Activated CD4-positive, alpha-beta memory T cell treated with anti-CD3 and anti-CD28 coated beads for 36 hours (primary cell): ENCODE measurements around the gene RGL1. TPM values are rescaled to one million over a fixed set of nuclear protein-coding genes. Genes with fewer than 3 reads are reported as not detected.

ENCODE experiments used
- CTCF ChIA-PET: fragments of 350-600 bp; sonication (Branson Sonifier 250); formaldehyde crosslinking; loops from one replicate; lab custom pipeline; 2021; ENCODE audit warnings: antibody characterized with exemption, inconsistent platforms; lab: Charles Lee
- POLR2A ChIA-PET: fragments of 350-600 bp; sonication (Branson Sonifier 250); formaldehyde crosslinking; loops from one replicate; lab custom pipeline; 2021; ENCODE audit warnings: antibody characterized with exemption; lab: Charles Lee
- DNase-seq: peaks from one replicate; pipeline ENCODE4 v3.0.0-alpha.2; 2020
- H3K27ac Mint-ChIP-seq: one replicate; pipeline ENCODE4 v1.8.0; 2021; ENCODE audit warnings: mixed read lengths
- H3K27me3 Mint-ChIP-seq: one replicate; pipeline ENCODE4 v1.8.0; 2021; ENCODE audit warnings: mixed read lengths
- H3K36me3 Mint-ChIP-seq: one replicate; pipeline ENCODE4 v1.8.0; 2021; ENCODE audit warnings: mixed read lengths
- H3K4me1 Mint-ChIP-seq: one replicate; pipeline ENCODE4 v1.8.0; 2021; ENCODE audit warnings: low read depth, mixed read lengths
- H3K4me3 Mint-ChIP-seq: one replicate; pipeline ENCODE4 v1.8.0; 2021; ENCODE audit warnings: mild to moderate bottlenecking, mixed read lengths
- H3K9me3 Mint-ChIP-seq: one replicate; pipeline ENCODE4 v1.8.0; 2021; ENCODE audit warnings: mixed read lengths
- intact Hi-C: fragments of 100-400 bp; cut with micrococcal nuclease; formaldehyde crosslinking; loops from one replicate; pipeline ENCODE4 v1.15.1; 2023
- total RNA-seq, 2 experiments: library from RNA; stranded (reverse); gene quantifications; one replicate each; pipeline ENCODE4 v1.2.3, GENCODE V29; 2021

Gene RGL1
- total RNA-seq, 2 experiments from 2014 or later, result 1.8 TPM

- ChIA-PET CTCF (interaction anchor here (0.6 to 1.1 kb wide), 2 partner anchors 10 to 28 kb away, joined by 3 to 4 read pairs; no protein-coding TSS in a partner anchor), POLR2A (no interaction called here)
- no peak overlapping the region for H3K4me3 Mint-ChIP-seq
- H3K27ac Mint-ChIP-seq, result no peak overlapping the region
- H3K9me3 Mint-ChIP-seq, result no peaks in the 10 kb centered on the region
- intact Hi-C loops, result no loop called here
- no peaks in the 10 kb centered on the region for H3K27me3 Mint-ChIP-seq
- H3K4me1 Mint-ChIP-seq, result peaks cover 34% of the 10 kb centered on the region
- peaks cover 4% of the 10 kb centered on the region for H3K36me3 Mint-ChIP-seq
- DNase-seq, result no peak
These were observed 83.2 kb downstream of the RGL1 start for GRCh38 chr1:183887826-183888819.

GRCh38 chr1:183889095-183889494, 84.2 kb downstream of the RGL1 start:
- DNase-seq, result no peak
- Mint-ChIP-seq H3K9me3 (no peaks in the 10 kb centered on the region), H3K4me3 (no peak overlapping the region), H3K27ac (no peak overlapping the region), H3K36me3 (peaks cover 4% of the 10 kb centered on the region), H3K27me3 (no peaks in the 10 kb centered on the region), H3K4me1 (peaks cover 34% of the 10 kb centered on the region)
- CTCF ChIA-PET, result interaction anchor here (1.0 kb wide), 1 partner anchor 15 kb away, joined by 5 read pairs; no protein-coding TSS in a partner anchor
- intact Hi-C loops, result no loop called here
- POLR2A ChIA-PET, result no interaction called here

- Mint-ChIP-seq H3K27me3 (no peaks in the 10 kb centered on the region), H3K27ac (no peak overlapping the region), H3K4me3 (no peak overlapping the region), H3K36me3 (no peaks in the 10 kb centered on the region), H3K4me1 (peaks cover 34% of the 10 kb centered on the region), H3K9me3 (no peaks in the 10 kb centered on the region)
- POLR2A ChIA-PET, result no interaction called here
- intact Hi-C loops, result no loop called here
- DNase-seq, result no peak
- CTCF ChIA-PET, result interaction anchor here (1.3 kb wide), 1 partner anchor 24 kb away, joined by 4 read pairs; no protein-coding TSS in a partner anchor
These were observed 86.4 kb downstream of the RGL1 start for GRCh38 chr1:183891158-183891856.

GRCh38 chr1:183892351-183892793, 87.5 kb downstream of the RGL1 start:
- no peak overlapping the region for H3K27ac Mint-ChIP-seq

GRCh38 chr1:183893561-183894289, 88.8 kb downstream of the RGL1 start:
- CTCF ChIA-PET, result interaction anchor here (1.3 to 2.3 kb wide), 2 partner anchors 22 to 238 kb away, joined by 5 to 9 read pairs; no protein-coding TSS in a partner anchor
- Mint-ChIP-seq H3K9me3 (no peaks in the 10 kb centered on the region), H3K36me3 (peaks cover under 1% of the 10 kb centered on the region), H3K27ac (no peak overlapping the region), H3K27me3 (no peaks in the 10 kb centered on the region), H3K4me3 (no peak overlapping the region), H3K4me1 (peaks cover 21% of the 10 kb centered on the region)
- DNase-seq, result no peak
- POLR2A ChIA-PET, result interaction anchor here (1.6 kb wide), 1 partner anchor 22 kb away, joined by 4 read pairs; no protein-coding TSS in a partner anchor
- intact Hi-C loops, result no loop called here

More at GRCh38 chr1:183892351-183892793, 87.5 kb downstream of the RGL1 start:
- CTCF ChIA-PET, result interaction anchor here (2.3 kb wide), 1 partner anchor 23 kb away, joined by 9 read pairs; no protein-coding TSS in a partner anchor
- Mint-ChIP-seq H3K4me1 (peaks cover 34% of the 10 kb centered on the region), H3K27me3 (no peaks in the 10 kb centered on the region), H3K4me3 (no peak overlapping the region), H3K9me3 (no peaks in the 10 kb centered on the region), H3K36me3 (no peaks in the 10 kb centered on the region)
- POLR2A ChIA-PET, result interaction anchor here (1.6 kb wide), 1 partner anchor 24 kb away, joined by 4 read pairs; no protein-coding TSS in a partner anchor
- no peak for DNase-seq
- intact Hi-C loops, result no loop called here

GRCh38 chr1:183894290-183894565, 89.3 kb downstream of the RGL1 start:
- H3K27me3 Mint-ChIP-seq, result no peaks in the 10 kb centered on the region
- peaks cover 16% of the 10 kb centered on the region for H3K4me1 Mint-ChIP-seq
- no peak for DNase-seq
- no peak overlapping the region for H3K27ac Mint-ChIP-seq
- CTCF ChIA-PET, result interaction anchor here (1.3 to 2.3 kb wide), 2 partner anchors 22 to 239 kb away, joined by 5 to 9 read pairs; no protein-coding TSS in a partner anchor
- H3K9me3 Mint-ChIP-seq, result no peaks in the 10 kb centered on the region
- intact Hi-C loops, result no loop called here
- H3K4me3 Mint-ChIP-seq, result no peak overlapping the region
- POLR2A ChIA-PET, result no interaction called here
- peaks cover 2% of the 10 kb centered on the region for H3K36me3 Mint-ChIP-seq

- DNase-seq, result no peak
- H3K4me1 Mint-ChIP-seq, result peaks cover 10% of the 10 kb centered on the region
- intact Hi-C loops, result no loop called here
- no peak overlapping the region for H3K4me3 Mint-ChIP-seq
- H3K27me3 Mint-ChIP-seq, result no peaks in the 10 kb centered on the region
- ChIA-PET POLR2A (no interaction called here), CTCF (interaction anchor here (0.7 to 4.4 kb wide), 2 partner anchors 19 to 294 kb away, joined by 3 to 17 read pairs; no protein-coding TSS in a partner anchor)
- H3K27ac Mint-ChIP-seq, result no peak overlapping the region
- H3K36me3 Mint-ChIP-seq, result peaks cover 6% of the 10 kb centered on the region
- no peaks in the 10 kb centered on the region for H3K9me3 Mint-ChIP-seq
These were observed 91.6 kb downstream of the RGL1 start for GRCh38 chr1:183896466-183897048.

- ChIA-PET CTCF (interaction anchor here (0.9 to 4.4 kb wide), 3 partner anchors 10 to 72 kb away, joined by 3 to 17 read pairs (median 3); no protein-coding TSS in a partner anchor), POLR2A (no interaction called here)
- intact Hi-C loops, result no loop called here
These were observed 93.1 kb downstream of the RGL1 start for GRCh38 chr1:183898001-183898396.

GRCh38 chr1:183898610-183899009, 93.7 kb downstream of the RGL1 start:
- H3K4me1 Mint-ChIP-seq, result peaks cover 14% of the 10 kb centered on the region
- H3K27ac Mint-ChIP-seq, result no peak overlapping the region
- no peak for DNase-seq
- H3K36me3 Mint-ChIP-seq, result peaks cover 6% of the 10 kb centered on the region
- H3K27me3 Mint-ChIP-seq, result no peaks in the 10 kb centered on the region
- intact Hi-C loops, result no loop called here
- H3K4me3 Mint-ChIP-seq, result no peak overlapping the region
- POLR2A ChIA-PET, result no interaction called here
- CTCF ChIA-PET, result interaction anchor here (0.9 to 4.4 kb wide), 3 partner anchors 11 to 72 kb away, joined by 3 to 17 read pairs (median 3); no protein-coding TSS in a partner anchor
- H3K9me3 Mint-ChIP-seq, result no peaks in the 10 kb centered on the region

More at GRCh38 chr1:183898001-183898396, 93.1 kb downstream of the RGL1 start:
- Mint-ChIP-seq H3K4me1 (peaks cover 14% of the 10 kb centered on the region), H3K36me3 (peaks cover 6% of the 10 kb centered on the region), H3K27me3 (no peaks in the 10 kb centered on the region), H3K4me3 (no peak overlapping the region), H3K9me3 (no peaks in the 10 kb centered on the region), H3K27ac (no peak overlapping the region)
- DNase-seq, result no peak

GRCh38 chr1:183901748-183902330, 96.9 kb downstream of the RGL1 start:
- no peak overlapping the region for H3K4me3 Mint-ChIP-seq
- DNase-seq, result no peak
- ChIA-PET CTCF (interaction anchor here (0.6 to 1.5 kb wide), 2 partner anchors 14 to 122 kb away, joined by 3 to 6 read pairs; no protein-coding TSS in a partner anchor), POLR2A (no interaction called here)
- no peaks in the 10 kb centered on the region for H3K9me3 Mint-ChIP-seq
- peaks cover 9% of the 10 kb centered on the region for H3K4me1 Mint-ChIP-seq
- H3K27ac Mint-ChIP-seq, result no peak overlapping the region
- no peaks in the 10 kb centered on the region for H3K27me3 Mint-ChIP-seq
- intact Hi-C loops, result no loop called here
- H3K36me3 Mint-ChIP-seq, result peaks cover 12% of the 10 kb centered on the region
